ENCODE data around the gene CAPZB. TPM values are rescaled to one million over a fixed set of nuclear protein-coding genes. Genes with fewer than 3 reads are reported as not detected.
A peak's percentile ranks its signal among the peaks of the same experiment; 100 is the strongest.

CAPZB gene
- polyA plus RNA-seq, 1 of the 3 experiments (the other 2 are of a cell fraction), result 122 TPM

GRCh38 chr1:19374926-19375325, 110.4 kb downstream of the CAPZB start:
- ChIA-PET CTCF (interaction anchor here (1.1 to 11.6 kb wide), 9 partner anchors 9 to 280 kb away, joined by 3 to 93 read pairs (median 9); no protein-coding TSS in a partner anchor), POLR2A (no interaction called here)
- no peak overlapping the region for H3K9ac ChIP-seq
- TF ChIP-seq TEAD4 (IDR thresholded peaks at IDR 0.05; ENCODE audit: borderline replicate concordance, insufficient read depth) (no peak), REST (IDR thresholded peaks at IDR 0.05; ENCODE audit: low read depth, low read length) (no peak), YY1 (IDR thresholded peaks at IDR 0.05; ENCODE audit: low read depth) (no peak), MXI1 (IDR thresholded peaks at IDR 0.05; ENCODE audit: low read depth, low read length) (no peak), ELF1 (IDR thresholded peaks at IDR 0.05) (no peak)
- H3K9me2 ChIP-seq, result no peaks in the 10 kb centered on the region
- no peaks in the 10 kb centered on the region for H3K9me3 ChIP-seq
- H3K4me3 ChIP-seq (ENCODE audit: low read depth in 2 of 2, low read length in 1 of 2), result no peak overlapping the region
- peak overlapping the region in 1 of 2 experiments; percentile 98; a peak in 2 of 4 replicates for H3K27ac ChIP-seq (ENCODE audit: low read depth in 2 of 2, low read length in 1 of 2)
- H3K27me3 ChIP-seq (ENCODE audit: insufficient read depth), result no peaks in the 10 kb centered on the region
- DNase-seq, result no peak
- H2AFZ ChIP-seq (ENCODE audit: low read depth), result no peak overlapping the region
- H3F3A ChIP-seq (replicated peaks; ENCODE audit: insufficient read depth), result no peaks in the 10 kb centered on the region
- peaks cover 33 to 62% of the 10 kb centered on the region in 2 experiments for H3K36me3 ChIP-seq (replicated peaks in 1 of 2; ENCODE audit: control insufficient read depth in 1 of 2, insufficient read depth in 2 of 2, low read length in 1 of 2)
- peaks cover 21% of the 10 kb centered on the region; the same call in 1 of the 2 replicates for H3K79me2 ChIP-seq (ENCODE audit: insufficient read depth)
- peaks cover 0 to 55% of the 10 kb centered on the region in 2 experiments; a peak in 2 of 4 replicates for H3K4me1 ChIP-seq (ENCODE audit: control insufficient read depth in 1 of 2, insufficient read depth in 2 of 2, low read depth in 1 of 2, low read length in 1 of 2)
- H3K4me2 ChIP-seq, result no peak overlapping the region
- H4K20me1 ChIP-seq (ENCODE audit: insufficient read depth), result peaks cover 27% of the 10 kb centered on the region; the same call in 1 of the 2 replicates
- 92% methylated on average over 7 of the region's 8 CpGs for WGBS (ENCODE audit: low lambda C conversion rate)

GRCh38 chr1:19374083-19374801, 111.1 kb downstream of the CAPZB start:
- Histone ChIP-seq H3K9ac (no peak overlapping the region), H3K4me3 (ENCODE audit: low read depth in 2 of 2, low read length in 1 of 2) (no peak overlapping the region), H3K4me2 (no peak overlapping the region), H2AFZ (ENCODE audit: low read depth) (no peak overlapping the region), H3K4me1 (ENCODE audit: control insufficient read depth in 1 of 2, insufficient read depth in 2 of 2, low read depth in 1 of 2, low read length in 1 of 2) (peaks cover 0 to 62% of the 10 kb centered on the region in 2 experiments; a peak in 2 of 4 replicates), H3K9me2 (no peaks in the 10 kb centered on the region), H3K9me3 (no peaks in the 10 kb centered on the region), H3K79me2 (ENCODE audit: insufficient read depth) (peaks cover 28% of the 10 kb centered on the region), H3F3A (replicated peaks; ENCODE audit: insufficient read depth) (no peaks in the 10 kb centered on the region), H3K27me3 (ENCODE audit: insufficient read depth) (no peaks in the 10 kb centered on the region), H4K20me1 (ENCODE audit: insufficient read depth) (peaks cover 33% of the 10 kb centered on the region; the same call in 1 of the 2 replicates), H3K36me3 (replicated peaks in 1 of 2; ENCODE audit: control insufficient read depth in 1 of 2, insufficient read depth in 2 of 2, low read length in 1 of 2) (peaks cover 30 to 57% of the 10 kb centered on the region in 2 experiments), H3K27ac (ENCODE audit: low read depth in 2 of 2, low read length in 1 of 2) (peak overlapping the region in 1 of 2 experiments; percentile 98; a peak in 2 of 4 replicates)
- TF ChIP-seq MEF2A (IDR thresholded peaks at IDR 0.05; ENCODE audit: borderline replicate concordance, low read depth) (no peak), FOXM1 (IDR thresholded peaks at IDR 0.05; ENCODE audit: low read depth) (no peak), CTCF (IDR thresholded peaks at IDR 0.05) (peak; percentile 28; the same call in 1 of the 2 replicates), REST (IDR thresholded peaks at IDR 0.05; ENCODE audit: low read depth, low read length) (no peak)
- no peak for DNase-seq
- WGBS (ENCODE audit: low lambda C conversion rate), result 88% methylated on average over 10 of the region's 14 CpGs
- CTCF ChIA-PET, result interaction anchor here (1.1 to 11.6 kb wide), 11 partner anchors 9 to 288 kb away, joined by 3 to 93 read pairs (median 4); no protein-coding TSS in a partner anchor
- POLR2A ChIA-PET, result no interaction called here

Measured in SK-N-SH (cell line).